ENCODE measurements around the gene HNRNPU.

Gene HNRNPU

GRCh38 chr1:244802041-244802440 lies 62.3 kb downstream of the HNRNPU start (continued):
- no peak for TF ChIP-seq ZNF398 (tag by site-specific recombination; IDR thresholded peaks at IDR 0.05)
- TF ChIP-seq, protein P1, sequence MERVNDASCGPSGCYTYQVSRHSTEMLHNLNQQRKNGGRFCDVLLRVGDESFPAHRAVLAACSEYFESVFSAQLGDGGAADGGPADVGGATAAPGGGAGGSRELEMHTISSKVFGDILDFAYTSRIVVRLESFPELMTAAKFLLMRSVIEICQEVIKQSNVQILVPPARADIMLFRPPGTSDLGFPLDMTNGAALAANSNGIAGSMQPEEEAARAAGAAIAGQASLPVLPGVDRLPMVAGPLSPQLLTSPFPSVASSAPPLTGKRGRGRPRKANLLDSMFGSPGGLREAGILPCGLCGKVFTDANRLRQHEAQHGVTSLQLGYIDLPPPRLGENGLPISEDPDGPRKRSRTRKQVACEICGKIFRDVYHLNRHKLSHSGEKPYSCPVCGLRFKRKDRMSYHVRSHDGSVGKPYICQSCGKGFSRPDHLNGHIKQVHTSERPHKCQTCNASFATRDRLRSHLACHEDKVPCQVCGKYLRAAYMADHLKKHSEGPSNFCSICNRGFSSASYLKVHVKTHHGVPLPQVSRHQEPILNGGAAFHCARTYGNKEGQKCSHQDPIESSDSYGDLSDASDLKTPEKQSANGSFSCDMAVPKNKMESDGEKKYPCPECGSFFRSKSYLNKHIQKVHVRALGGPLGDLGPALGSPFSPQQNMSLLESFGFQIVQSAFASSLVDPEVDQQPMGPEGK (tag by site-specific recombination; IDR thresholded peaks at IDR 0.05): no peak

GRCh38 chr1:244801246-244801645 lies 63.1 kb downstream of the HNRNPU start:
- Histone ChIP-seq H3K4me1 (ENCODE audit: control insufficient read depth, insufficient read depth, low read length) (no peaks in the 10 kb centered on the region), H3K9me3 (ENCODE audit: control insufficient read depth, insufficient read depth, low read depth, low read length) (no peaks in the 10 kb centered on the region), H3K36me3 (ENCODE audit: control insufficient read depth in 2 of 2, insufficient read depth in 1 of 2, low read length in 2 of 2) (no peaks in the 10 kb centered on the region), H3K4me3 (ENCODE audit: low read depth, low read length) (no peak overlapping the region), H3K27ac (ENCODE audit: extremely low read depth, low read depth, low read length) (no peak overlapping the region)
- POLR2A ChIA-PET: no interaction called here
- no peak for TF ChIP-seq ZNF610 (tag by site-specific recombination; IDR thresholded peaks at IDR 0.05; ENCODE audit: borderline replicate concordance)
- no peak for TF ChIP-seq ZBTB48 (tag by site-specific recombination; IDR thresholded peaks at IDR 0.05)
- TF ChIP-seq ZNF19 (tag by site-specific recombination; IDR thresholded peaks at IDR 0.05; ENCODE audit: low read depth): no peak
- TF ChIP-seq ZNF658 (tag by site-specific recombination; IDR thresholded peaks at IDR 0.05): no peak
- TF ChIP-seq ZEB2 (tag by site-specific recombination; IDR thresholded peaks at IDR 0.05): no peak
- no peak for TF ChIP-seq SCRT2 (tag by site-specific recombination; IDR thresholded peaks at IDR 0.05)
- no peak for TF ChIP-seq ZNF600 (tag by site-specific recombination; IDR thresholded peaks at IDR 0.05)
- TF ChIP-seq ZNF175 (tag by site-specific recombination; IDR thresholded peaks at IDR 0.05): no peak
- CTCF ChIA-PET: interaction anchor here (0.6 to 3.8 kb wide), 25 partner anchors 11 to 916 kb away, joined by 3 to 31 read pairs (median 3); no protein-coding TSS in a partner anchor

DNA sequence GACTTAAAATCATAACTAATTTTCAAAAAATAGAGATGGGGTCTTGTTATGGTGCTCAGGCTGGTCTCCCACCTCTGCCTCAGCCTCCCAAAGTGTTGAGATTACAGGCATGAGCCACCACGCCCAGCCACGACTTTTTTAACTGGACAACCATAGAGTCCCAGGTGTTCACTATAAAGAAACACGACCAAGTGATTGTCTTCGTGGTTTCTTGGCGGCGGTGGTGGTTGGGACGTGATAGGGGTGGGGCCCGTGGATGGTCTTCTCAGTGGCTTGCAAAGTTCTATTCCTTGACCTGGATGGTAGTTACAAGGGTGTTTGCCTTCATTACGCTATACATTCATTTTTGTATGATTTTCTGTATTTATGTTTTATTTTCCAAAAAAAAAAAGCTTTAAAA lies 63.5 kb downstream of the HNRNPU start:
- H3K4me3 ChIP-seq (ENCODE audit: low read depth, low read length): no peak overlapping the region
- ChIA-PET CTCF (interaction anchor here (0.6 to 3.8 kb wide), 19 partner anchors 10 to 512 kb away, joined by 3 to 31 read pairs (median 3); no protein-coding TSS in a partner anchor), POLR2A (no interaction called here)
- H3K36me3 ChIP-seq (ENCODE audit: control insufficient read depth in 2 of 2, insufficient read depth in 1 of 2, low read length in 2 of 2): no peaks in the 10 kb centered on the region
- H3K9me3 ChIP-seq (ENCODE audit: control insufficient read depth, insufficient read depth, low read depth, low read length): no peaks in the 10 kb centered on the region
- no peaks in the 10 kb centered on the region for H3K4me1 ChIP-seq (ENCODE audit: control insufficient read depth, insufficient read depth, low read length)
- TF ChIP-seq KLF9 (tag by site-specific recombination; IDR thresholded peaks at IDR 0.05; ENCODE audit: low read depth) (no peak), INSM2 (tag by site-specific recombination; IDR thresholded peaks at IDR 0.05) (no peak), ZNF335 (tag by site-specific recombination; conservative IDR thresholded peaks at IDR 0.05) (no peak), ZNF658 (tag by site-specific recombination; IDR thresholded peaks at IDR 0.05) (no peak), ZNF48 (tag by site-specific recombination; IDR thresholded peaks at IDR 0.05) (no peak)
- H3K27ac ChIP-seq (ENCODE audit: extremely low read depth, low read depth, low read length): no peak overlapping the region
